GM12878 (cell line): ENCODE data around the gene MTRR. TPM values are rescaled to one million over a fixed set of nuclear protein-coding genes. Genes with fewer than 3 reads are reported as not detected.

Source experiments
- ATAC-seq: fragments of 200-7000 bp; cut with Tn5 transposase; 3 replicates; pipeline ENCODE4 v1.9.1; 2020; ENCODE audit warnings: mild to moderate bottlenecking, moderate library complexity
- BruUV-seq: library from RNA; stranded (reverse); fragments of 400-500 nt; replicated peaks from 2 replicates; lab custom pipeline; 2021; lab: Mats Ljungman, UMichigan
- CTCF ChIA-PET: fragments of 300-600 bp; sonication (Branson Sonifier 250); formaldehyde crosslinking; extraction: SDS; loops from one replicate; lab custom pipeline; 2021; ENCODE audit warnings: inconsistent platforms; lab: Yijun Ruan, JAX
- POLR2A ChIA-PET: fragments of 350-600 bp; formaldehyde crosslinking; extraction: SDS; loops from one replicate; lab custom pipeline; 2021; ENCODE audit warnings: inconsistent platforms; lab: Charles Lee
- RAD21 ChIA-PET: fragments of 300-600 bp; sonication (Branson Sonifier 250); formaldehyde crosslinking; loops from one replicate; lab custom pipeline; 2023; ENCODE audit warnings: antibody characterized with exemption; ENCODE audit not compliant: unreplicated experiment; lab: Charles Lee
- SMC1A ChIA-PET: fragments of 300-600 bp; sonication (Branson Sonifier 250); formaldehyde crosslinking; loops from one replicate; lab custom pipeline; 2023; ENCODE audit not compliant: unreplicated experiment, uncharacterized antibody; lab: Charles Lee
- DNase-seq: peaks from one replicate; pipeline ENCODE4 v3.0.0-alpha.2; 2011; ENCODE audit warnings: low read depth, low spot score
- FAIRE-seq: peaks from 3 replicates; lab custom pipeline; 2011; peaks lifted over from hg19 to GRCh38; lab: Jason Lieb, UNC
- H2AFZ ChIP-seq: 2 replicates; pipeline ENCODE4 v1.6.0; 2011; ENCODE audit warnings: low read depth, low read length, control low read depth; ENCODE audit not compliant: control insufficient read depth
- H3K27ac ChIP-seq: 2 replicates; pipeline ENCODE4 v1.5.1; 2011; ENCODE audit warnings: control low read depth; ENCODE audit not compliant: control insufficient read depth, insufficient read depth
- H3K27me3 ChIP-seq, 2 experiments: replicated peaks in 1 of 2; 2 replicates each; pipeline versions ENCODE4 v1.6.0 to v1.6.1; 2011; ENCODE audit warnings: low read length in 1 of 2; ENCODE audit not compliant: control insufficient read depth in 2 of 2, insufficient read depth in 2 of 2
- H3K36me3 ChIP-seq, 2 experiments: 2 replicates each; pipeline ENCODE4 v1.5.1; 2011; ENCODE audit warnings: low read length in 1 of 2; ENCODE audit not compliant: control insufficient read depth in 2 of 2, insufficient read depth in 2 of 2
- H3K4me1 ChIP-seq: 2 replicates; pipeline ENCODE4 v1.6.1; 2011; ENCODE audit warnings: mild to moderate bottlenecking, low read length, moderate library complexity, mixed read lengths; ENCODE audit not compliant: control insufficient read depth, insufficient read depth
- H3K4me2 ChIP-seq: 2 replicates; pipeline ENCODE4 v1.6.0; 2011; ENCODE audit warnings: control low read depth; ENCODE audit not compliant: control insufficient read depth, insufficient read depth
- H3K4me3 ChIP-seq: fragments of 200-600 bp; sonication (generic); 2 replicates; pipeline ENCODE4 v1.5.1; 2016
- H3K79me2 ChIP-seq: 2 replicates; pipeline ENCODE4 v1.6.0; 2011; ENCODE audit warnings: low read length; ENCODE audit not compliant: control insufficient read depth, insufficient read depth
- H3K9ac ChIP-seq: 2 replicates; pipeline ENCODE4 v1.8.0; 2011; ENCODE audit warnings: low read length, control low read depth, mixed read lengths; ENCODE audit not compliant: control insufficient read depth, insufficient read depth
- H3K9me3 ChIP-seq: replicated peaks from 3 replicates; pipeline ENCODE4 v1.5.1; 2011; ENCODE audit warnings: mild to moderate bottlenecking, low read length; ENCODE audit not compliant: control insufficient read depth, insufficient read depth
- H4K20me1 ChIP-seq: 2 replicates; pipeline ENCODE4 v1.6.0; 2011; ENCODE audit not compliant: control insufficient read depth, insufficient read depth
- ESRRA ChIP-seq: IDR thresholded peaks from 2 replicates; pipeline ENCODE4 v1.6.1; 2012; ENCODE audit warnings: mild to moderate bottlenecking, low read length, improper control_type of control experiment
- HSF1 ChIP-seq: fragments of 150-350 bp; IDR thresholded peaks from 2 replicates; pipeline ENCODE4 v1.6.1; 2014; ENCODE audit warnings: mild to moderate bottlenecking, low read depth, low read length
- IRF4 ChIP-seq: IDR thresholded peaks from 2 replicates; pipeline ENCODE4 v1.6.1; 2011; ENCODE audit warnings: low read depth, low read length
- JUND ChIP-seq: IDR thresholded peaks from 2 replicates; pipeline ENCODE4 v1.6.1; 2012; ENCODE audit warnings: low read depth, mild to moderate bottlenecking, low read length, improper control_type of control experiment, moderate library complexity
- KDM1A ChIP-seq: fragments of 200-600 bp; sonication (generic); IDR thresholded peaks from 2 replicates; pipeline ENCODE4 v1.6.1; 2016; ENCODE audit warnings: borderline replicate concordance
- LARP7 ChIP-seq: fragments of 450-650 bp; IDR thresholded peaks from 2 replicates; pipeline ENCODE4 v1.6.1; 2017; ENCODE audit warnings: mild to moderate bottlenecking
- MTA2 ChIP-seq: fragments of 450-650 bp; IDR thresholded peaks from 2 replicates; pipeline ENCODE4 v1.6.1; 2016; ENCODE audit warnings: low read depth, mild to moderate bottlenecking, moderate library complexity
- NFIC ChIP-seq: IDR thresholded peaks from 2 replicates; pipeline ENCODE4 v1.6.1; 2012; ENCODE audit warnings: low read depth, mild to moderate bottlenecking, inconsistent platforms, low read length, moderate library complexity
- NR2F1 ChIP-seq: fragments of 450-650 bp; conservative IDR thresholded peaks from 2 replicates; pipeline ENCODE4 v1.6.1; 2017; ENCODE audit warnings: mild to moderate bottlenecking
- RB1 ChIP-seq: fragments of 450-650 bp; formaldehyde crosslinking; IDR thresholded peaks from 2 replicates; pipeline ENCODE4 v1.6.1; 2017; ENCODE audit warnings: mild to moderate bottlenecking, borderline replicate concordance
- SPI1 ChIP-seq: IDR thresholded peaks from 2 replicates; pipeline ENCODE4 v1.6.1; 2011; ENCODE audit warnings: low read depth, mild to moderate bottlenecking, low read length, moderate library complexity, borderline replicate concordance; ENCODE audit not compliant: insufficient read depth
- STAT1 ChIP-seq: fragments of 450-650 bp; conservative IDR thresholded peaks from 2 replicates; pipeline ENCODE4 v1.6.1; 2014; ENCODE audit warnings: antibody characterized with exemption, mild to moderate bottlenecking
- TARDBP ChIP-seq: IDR thresholded peaks from 2 replicates; pipeline ENCODE4 v1.6.1; 2016; ENCODE audit warnings: borderline replicate concordance
- ZNF24 ChIP-seq: fragments of 450-650 bp; IDR thresholded peaks from 2 replicates; pipeline ENCODE4 v1.6.1; 2017; ENCODE audit warnings: antibody characterized with exemption, mild to moderate bottlenecking
- WGBS: methylation state at CpG from one replicate; pipeline ENCODE4 v1.1.6; 2016; ENCODE audit warnings: low lambda C conversion rate; ENCODE audit not compliant: insufficient replicate concordance, insufficient coverage; ENCODE audit errors: missing lambda C conversion rate; 5-methylcytosine and 5-hydroxymethylcytosine counted together
- in situ Hi-C: fragments of 300-500 bp; cut with MboI; formaldehyde crosslinking; loops from 9 replicates; pipeline ENCODE4 v1.14.3; 2018; ENCODE audit warnings: mixed read lengths
- intact Hi-C: fragments of 100-400 bp; cut with micrococcal nuclease; formaldehyde crosslinking; loops from one replicate; pipeline ENCODE4 v1.14.2; 2022; ENCODE audit not compliant: unreplicated experiment
- polyA plus RNA-seq, 11 experiments: library from polyadenylated mRNA; depleted of rRNA in 4 of 11; unstranded in 6 of 11; stranded (reverse) in 5 of 11; fragments of >200 nt; fragmentation: Nextera tagmentation in 4 of 11; fragmentation: Illumina TruSeq in 1 of 11; extraction: Ambion mirVana in 4 of 11; extraction: Trizol in 1 of 11; gene quantifications; 1 replicate in 1 of 11; 2 replicates in 10 of 11; pipeline versions ENCODE4 v1.2.1 to v1.2.3, GENCODE V29; 2011 to 2016; ENCODE audit warnings: inconsistent platforms in 2 of 11, missing spikeins in 2 of 11, low read depth in 1 of 11
- total RNA-seq, 4 experiments: library from RNA; depleted of rRNA in 3 of 4; stranded (reverse); fragments of >200 nt in 3 of 4; fragmentation: Illumina TruSeq in 1 of 4; extraction: Trizol in 1 of 4; gene quantifications; 2 replicates each; pipeline versions ENCODE4 v1.2.1 to v1.2.3, GENCODE V29; 2013 to 2021

Gene MTRR
- total and polyA plus RNA-seq, 10 of the 15 experiments (the other 5 are each of a cell fraction or from before 2014, with no cell fraction given), result 13.8 to 76.9 (median 38.0) TPM

GRCh38 chr5:7902201-7902600 lies 33.3 kb downstream of the MTRR start:
- no peak overlapping the region for H3K4me3 ChIP-seq
- H4K20me1 ChIP-seq, result no peaks in the 10 kb centered on the region
- no peaks in the 10 kb centered on the region for H3K79me2 ChIP-seq
- DNase-seq, result no peak
- H3K4me1 ChIP-seq, result no peaks in the 10 kb centered on the region
- H3K27me3 ChIP-seq, result no peaks in the 10 kb centered on the region
- ChIA-PET CTCF (interaction anchor here (4.7 kb wide), 1 partner anchor 15 kb away, joined by 28 read pairs; no protein-coding TSS in a partner anchor), POLR2A (no interaction called here), SMC1A (interaction anchor here (0.6 to 2.0 kb wide), 2 partner anchors 15 to 1012 kb away, joined by 3 to 4 read pairs; no protein-coding TSS in a partner anchor), RAD21 (no interaction called here)
- WGBS, result 100% methylated on average over 3 of the region's 3 CpGs
- no peak overlapping the region for H3K27ac ChIP-seq
- in situ Hi-C loops, result loop anchor here (25.0 kb wide), 1 partner anchor 1635 kb away; the partner anchor contains the start of gene SEMA5A
- no peak for FAIRE-seq
- H3K4me2 ChIP-seq, result no peak overlapping the region
- peaks cover 10 to 37% of the 10 kb centered on the region in 2 experiments for H3K36me3 ChIP-seq
- TF ChIP-seq NFIC (no peak), IRF4 (no peak), ESRRA (no peak), STAT1 (no peak), NR2F1 (no peak), RB1 (no peak), ZNF24 (no peak), MTA2 (no peak), KDM1A (no peak), TARDBP (no peak), HSF1 (no peak), SPI1 (no peak), LARP7 (no peak), JUND (no peak)
- no peak overlapping the region for H2AFZ ChIP-seq
- H3K9ac ChIP-seq, result no peak overlapping the region
- no peak for ATAC-seq
- intact Hi-C loops, result no loop called here
- no peaks in the 10 kb centered on the region for H3K9me3 ChIP-seq
- TSS peak; percentile 10 for BruUV-seq
